Nephron (organoid): Measurements from ENCODE around the gene GPBP1.
"Not testable (repeated sequence)": the region's sequence is repeated elsewhere in the genome, so short reads cannot be mapped to it uniquely, and the experiment has no call there.

ENCODE experiments used
- H3K27ac Mint-ChIP-seq, 3 experiments: 2 replicates each; pipeline ENCODE4 v1.8.0; 2020; ENCODE audit warnings: mixed read lengths in 3 of 3, mild to moderate bottlenecking in 2 of 3, moderate library complexity in 1 of 3
- H3K27me3 Mint-ChIP-seq: 2 replicates; pipeline ENCODE4 v1.8.0; 2021; ENCODE audit warnings: low read depth, mild to moderate bottlenecking, moderate library complexity, mixed read lengths
- H3K36me3 Mint-ChIP-seq: 2 replicates; pipeline ENCODE4 v1.8.0; 2020; ENCODE audit warnings: low read depth, mixed read lengths
- H3K4me1 Mint-ChIP-seq: 2 replicates; pipeline ENCODE4 v1.8.0; 2020; ENCODE audit warnings: mixed read lengths
- H3K4me3 Mint-ChIP-seq, 3 experiments: 2 replicates each; pipeline ENCODE4 v1.8.0; 2020; ENCODE audit warnings: mild to moderate bottlenecking in 3 of 3, mixed read lengths in 3 of 3, moderate library complexity in 2 of 3
- H3K9me3 Mint-ChIP-seq: 2 replicates; pipeline ENCODE4 v1.8.0; 2020; ENCODE audit warnings: mixed read lengths
- TF ChIP-seq, protein P1 (sequence below), 3 experiments: fragments of 200-600 bp; sonication (generic); IDR thresholded peaks; one replicate each; pipeline ENCODE4 v1.5.0; 2021; ENCODE audit warnings: antibody characterized with exemption in 3 of 3; ENCODE audit not compliant: unreplicated experiment in 3 of 3

Gene GPBP1

DNA sequence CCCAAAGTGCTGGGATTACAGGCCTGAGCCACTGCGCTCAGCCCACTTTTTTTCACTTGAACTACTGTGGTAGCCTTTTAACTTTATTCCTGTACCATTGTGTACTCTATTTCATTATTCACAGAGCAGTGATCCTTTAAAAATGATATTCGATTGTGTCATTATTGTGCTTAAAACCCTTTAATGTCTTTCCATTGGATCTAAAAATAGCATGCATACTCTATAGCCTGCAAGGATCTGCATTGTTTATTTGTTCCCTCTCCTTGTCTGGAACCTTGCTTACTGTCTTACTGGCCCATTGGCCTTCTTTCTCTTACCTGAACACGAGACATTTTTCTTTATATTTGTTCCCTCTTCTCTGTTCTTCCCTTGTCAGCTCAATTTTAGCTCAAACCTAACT lies 15.7 kb downstream of the GPBP1 start:
- Mint-ChIP-seq H3K36me3 (peaks cover 45% of the 10 kb centered on the region), H3K27ac (peak overlapping the region in 2 of 3 experiments; percentile 9 to 18), H3K27me3 (no peaks in the 10 kb centered on the region), H3K9me3 (no peaks in the 10 kb centered on the region), H3K4me3 (no peak overlapping the region), H3K4me1 (peaks cover 33% of the 10 kb centered on the region)
- TF ChIP-seq, protein P1, sequence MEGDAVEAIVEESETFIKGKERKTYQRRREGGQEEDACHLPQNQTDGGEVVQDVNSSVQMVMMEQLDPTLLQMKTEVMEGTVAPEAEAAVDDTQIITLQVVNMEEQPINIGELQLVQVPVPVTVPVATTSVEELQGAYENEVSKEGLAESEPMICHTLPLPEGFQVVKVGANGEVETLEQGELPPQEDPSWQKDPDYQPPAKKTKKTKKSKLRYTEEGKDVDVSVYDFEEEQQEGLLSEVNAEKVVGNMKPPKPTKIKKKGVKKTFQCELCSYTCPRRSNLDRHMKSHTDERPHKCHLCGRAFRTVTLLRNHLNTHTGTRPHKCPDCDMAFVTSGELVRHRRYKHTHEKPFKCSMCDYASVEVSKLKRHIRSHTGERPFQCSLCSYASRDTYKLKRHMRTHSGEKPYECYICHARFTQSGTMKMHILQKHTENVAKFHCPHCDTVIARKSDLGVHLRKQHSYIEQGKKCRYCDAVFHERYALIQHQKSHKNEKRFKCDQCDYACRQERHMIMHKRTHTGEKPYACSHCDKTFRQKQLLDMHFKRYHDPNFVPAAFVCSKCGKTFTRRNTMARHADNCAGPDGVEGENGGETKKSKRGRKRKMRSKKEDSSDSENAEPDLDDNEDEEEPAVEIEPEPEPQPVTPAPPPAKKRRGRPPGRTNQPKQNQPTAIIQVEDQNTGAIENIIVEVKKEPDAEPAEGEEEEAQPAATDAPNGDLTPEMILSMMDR (IDR thresholded peaks at IDR 0.05; ENCODE audit: unreplicated experiment in 3 of 3) = no peak

DNA sequence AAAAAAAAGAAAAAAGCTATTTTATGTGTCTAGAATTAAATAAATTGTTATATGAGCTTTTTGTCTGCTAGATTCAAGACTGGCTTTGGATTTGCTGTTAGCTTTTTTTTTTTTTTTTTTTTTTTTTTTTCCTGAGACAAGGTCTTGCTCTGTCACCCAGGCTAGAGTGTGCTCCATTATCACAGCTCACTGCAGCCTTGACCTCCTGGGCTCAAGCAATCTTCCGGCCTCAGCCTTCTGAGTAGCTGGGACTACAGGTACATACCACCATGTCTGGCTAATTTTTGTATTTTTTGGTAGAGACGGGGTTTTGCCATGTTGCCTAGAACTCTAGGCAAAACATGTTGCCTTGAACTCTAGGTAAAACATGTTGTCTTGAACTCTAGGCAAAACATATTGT lies 16.7 kb downstream of the GPBP1 start:
- H3K36me3 Mint-ChIP-seq = peaks cover 48% of the 10 kb centered on the region
- H3K4me1 Mint-ChIP-seq = peaks cover 29% of the 10 kb centered on the region
- H3K9me3 Mint-ChIP-seq = no peaks in the 10 kb centered on the region
- H3K27ac Mint-ChIP-seq = no peak overlapping the region
- no peak overlapping the region for H3K4me3 Mint-ChIP-seq
- TF ChIP-seq, protein P1 (IDR thresholded peaks at IDR 0.05; ENCODE audit: unreplicated experiment in 3 of 3) = no peak
- H3K27me3 Mint-ChIP-seq = no peaks in the 10 kb centered on the region

DNA sequence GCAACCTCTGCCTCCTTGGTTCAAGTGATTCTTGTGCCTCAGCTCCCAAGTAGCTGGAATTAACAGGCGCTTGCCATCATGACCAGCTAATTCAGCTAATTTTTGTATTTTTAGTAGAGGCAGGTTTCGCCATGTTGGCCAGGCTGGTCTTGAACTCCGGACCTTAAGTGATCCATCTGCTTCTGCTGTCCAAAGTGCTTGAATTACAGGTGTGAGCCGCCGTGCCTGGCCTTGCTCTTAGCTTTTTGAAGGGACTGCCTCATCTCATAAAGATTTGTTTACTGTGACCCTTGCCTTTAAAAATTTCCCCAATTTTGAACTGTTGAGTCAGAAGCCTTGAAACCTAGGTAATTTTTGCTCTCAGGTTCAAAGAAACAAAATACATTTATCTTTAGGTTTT lies 17.3 kb downstream of the GPBP1 start:
- H3K9me3 Mint-ChIP-seq = no peaks in the 10 kb centered on the region
- no peaks in the 10 kb centered on the region for H3K27me3 Mint-ChIP-seq
- TF ChIP-seq, protein P1 (IDR thresholded peaks at IDR 0.05; ENCODE audit: unreplicated experiment in 3 of 3) = no peak
- peaks cover 27% of the 10 kb centered on the region for H3K4me1 Mint-ChIP-seq
- H3K36me3 Mint-ChIP-seq = peaks cover 50% of the 10 kb centered on the region
- no peak overlapping the region for H3K4me3 Mint-ChIP-seq
- H3K27ac Mint-ChIP-seq = no peak overlapping the region

DNA sequence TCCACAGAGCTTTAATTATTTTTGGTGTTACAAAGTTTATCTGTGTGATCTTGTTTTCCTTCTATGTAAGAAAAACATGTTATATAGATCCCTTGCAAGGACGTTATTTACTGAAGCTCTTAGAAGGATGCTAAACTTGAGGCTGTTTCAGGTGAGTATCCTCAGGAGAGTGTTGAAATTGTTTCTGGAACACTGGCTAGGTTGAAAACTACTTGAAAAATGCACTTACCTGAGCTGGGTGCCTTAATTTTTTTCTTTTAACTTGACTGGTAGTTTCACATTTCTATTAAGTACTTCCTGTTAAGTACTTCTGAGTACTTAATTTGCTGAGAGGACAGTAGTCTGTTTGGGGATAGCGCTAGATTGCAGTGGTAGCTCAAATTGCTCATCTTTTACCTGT lies 18.1 kb downstream of the GPBP1 start:
- H3K9me3 Mint-ChIP-seq = no peaks in the 10 kb centered on the region
- H3K27me3 Mint-ChIP-seq = no peaks in the 10 kb centered on the region
- H3K27ac Mint-ChIP-seq = no peak overlapping the region
- TF ChIP-seq, protein P1 (IDR thresholded peaks at IDR 0.05; ENCODE audit: unreplicated experiment in 3 of 3) = no peak
- peaks cover 20% of the 10 kb centered on the region for H3K4me1 Mint-ChIP-seq
- no peak overlapping the region for H3K4me3 Mint-ChIP-seq
- peaks cover 43% of the 10 kb centered on the region for H3K36me3 Mint-ChIP-seq

DNA sequence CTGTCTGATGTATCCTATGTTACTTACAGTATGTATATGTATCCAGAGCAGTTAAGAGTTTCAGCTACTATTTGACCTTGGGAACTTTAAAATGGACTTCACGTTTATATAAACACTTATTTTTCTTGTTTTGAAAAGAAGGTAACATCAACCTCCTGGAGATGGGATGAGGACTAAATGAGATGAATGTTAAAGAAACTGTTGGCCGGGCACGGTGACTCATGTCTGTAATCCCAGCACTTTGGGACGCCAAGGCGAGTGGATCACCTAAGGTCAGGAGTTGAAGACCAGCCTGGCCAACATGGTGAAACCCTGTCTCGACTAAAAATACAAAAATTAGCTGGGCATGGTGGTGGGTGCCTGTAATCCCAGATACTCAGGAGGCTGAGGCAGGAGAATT lies 19.0 kb downstream of the GPBP1 start:
- Mint-ChIP-seq H3K4me1 (peaks cover 13% of the 10 kb centered on the region), H3K36me3 (peaks cover 50% of the 10 kb centered on the region)
- not testable (repeated sequence) for H3K27ac Mint-ChIP-seq, H3K9me3 Mint-ChIP-seq, H3K27me3 Mint-ChIP-seq, H3K4me3 Mint-ChIP-seq

DNA sequence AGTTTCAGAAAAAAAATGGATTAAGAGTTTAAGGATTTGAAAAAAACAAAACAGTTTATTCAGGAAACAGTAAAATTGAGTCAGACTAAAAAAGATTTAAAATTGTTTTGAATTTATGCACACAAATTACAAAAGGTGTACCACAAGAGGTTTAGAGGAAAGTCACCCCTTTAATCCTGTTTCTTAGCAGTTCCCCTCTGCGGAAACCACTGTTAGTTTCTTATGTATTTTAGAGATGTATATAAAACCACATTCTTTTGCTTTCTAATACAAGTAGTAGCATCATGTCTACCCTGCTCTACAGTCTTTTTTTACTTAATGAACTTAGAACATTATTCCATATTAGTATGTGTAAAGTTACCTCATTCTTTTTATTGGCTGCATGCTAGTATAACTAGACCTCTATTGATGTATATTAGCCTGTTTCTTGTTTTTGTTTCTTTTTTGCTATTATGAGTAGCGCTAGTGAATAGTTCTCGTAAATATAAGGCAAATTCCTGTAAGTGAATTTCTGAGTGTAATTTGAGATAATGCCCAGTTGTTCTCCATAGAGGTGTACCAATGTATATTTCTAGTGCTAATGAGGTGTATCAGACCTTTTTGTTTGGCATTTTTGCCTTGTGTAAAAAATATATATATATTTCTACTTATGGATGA lies 20.0 kb downstream of the GPBP1 start:
- H3K27ac Mint-ChIP-seq = no peak overlapping the region
- peaks cover 49% of the 10 kb centered on the region for H3K36me3 Mint-ChIP-seq
- H3K4me3 Mint-ChIP-seq = no peak overlapping the region
- H3K4me1 Mint-ChIP-seq = peaks cover 8% of the 10 kb centered on the region
- H3K9me3 Mint-ChIP-seq = no peaks in the 10 kb centered on the region
- TF ChIP-seq, protein P1 (IDR thresholded peaks at IDR 0.05; ENCODE audit: unreplicated experiment in 3 of 3) = no peak
- H3K27me3 Mint-ChIP-seq = no peaks in the 10 kb centered on the region
